GM23338 (cell line): ENCODE measurements around the gene NDUFA13. TPM values are rescaled to one million over a fixed set of nuclear protein-coding genes. Genes with fewer than 3 reads are reported as not detected.

ENCODE experiments used
- ATAC-seq: fragments of 200-7000 bp; cut with Tn5 transposase; 3 replicates; pipeline ENCODE4 v1.9.1; 2020
- DNase-seq: peaks from one replicate; pipeline ENCODE4 v3.0.0-alpha.2; 2015; ENCODE audit warnings: low spot score
- H2AFZ ChIP-seq: fragments of 200-600 bp; sonication (generic); 2 replicates; pipeline ENCODE4 v1.8.0; 2016; ENCODE audit warnings: antibody characterized with exemption, mild to moderate bottlenecking, moderate library complexity
- H3F3A ChIP-seq: fragments of 200-600 bp; sonication (generic); replicated peaks from 2 replicates; pipeline ENCODE4 v1.8.0; 2017; ENCODE audit warnings: antibody characterized with exemption, mixed run types, low read depth
- H3K27ac ChIP-seq: fragments of 200-600 bp; sonication (generic); 2 replicates; pipeline ENCODE4 v1.6.1; 2016; ENCODE audit warnings: low read depth
- H3K27me3 ChIP-seq: fragments of 200-600 bp; sonication (generic); 2 replicates; pipeline ENCODE4 v1.8.0; 2016; ENCODE audit warnings: mild to moderate bottlenecking, mixed run types, moderate library complexity; ENCODE audit not compliant: insufficient read depth
- H3K36me3 ChIP-seq: fragments of 200-600 bp; sonication (generic); 2 replicates; pipeline ENCODE4 v1.8.0; 2016; ENCODE audit warnings: mild to moderate bottlenecking; ENCODE audit not compliant: insufficient read depth
- H3K4me1 ChIP-seq: fragments of 200-600 bp; sonication (generic); 2 replicates; pipeline ENCODE4 v1.8.0; 2016; ENCODE audit warnings: mild to moderate bottlenecking, moderate library complexity; ENCODE audit not compliant: insufficient read depth
- H3K4me2 ChIP-seq: fragments of 200-600 bp; sonication (generic); 2 replicates; pipeline ENCODE4 v1.7.1; 2017; ENCODE audit warnings: mixed run types
- H3K4me3 ChIP-seq: fragments of 200-600 bp; sonication (generic); 2 replicates; pipeline ENCODE4 v1.6.1; 2016; ENCODE audit warnings: mixed run types
- H3K79me2 ChIP-seq: fragments of 200-600 bp; sonication (generic); replicated peaks from 2 replicates; pipeline ENCODE4 v1.8.0; 2017; ENCODE audit warnings: mild to moderate bottlenecking; ENCODE audit not compliant: insufficient read depth
- H3K9me2 ChIP-seq: fragments of 200-600 bp; sonication (generic); 2 replicates; pipeline ENCODE4 v1.8.0; 2017; ENCODE audit not compliant: insufficient read depth
- H4K20me1 ChIP-seq: fragments of 200-600 bp; sonication (generic); replicated peaks from 2 replicates; pipeline ENCODE4 v1.8.0; 2017; ENCODE audit warnings: mild to moderate bottlenecking; ENCODE audit not compliant: insufficient read depth
- H3K27ac Mint-ChIP-seq: 2 replicates; pipeline ENCODE4 v1.8.0; 2020; ENCODE audit warnings: inconsistent platforms, mild to moderate bottlenecking, moderate library complexity, mixed read lengths
- H3K27me3 Mint-ChIP-seq: 3 replicates; pipeline ENCODE4 v1.8.0; 2022; ENCODE audit warnings: low read depth, mild to moderate bottlenecking, moderate library complexity, mixed read lengths, inconsistent platforms; ENCODE audit not compliant: insufficient read depth, poor library complexity
- H3K36me3 Mint-ChIP-seq: 3 replicates; pipeline ENCODE4 v1.8.0; 2021; ENCODE audit warnings: low read depth, mild to moderate bottlenecking, inconsistent platforms, moderate library complexity, mixed read lengths
- H3K4me1 Mint-ChIP-seq: 3 replicates; pipeline ENCODE4 v1.8.0; 2020; ENCODE audit warnings: mild to moderate bottlenecking, inconsistent platforms, mixed read lengths
- H3K4me3 Mint-ChIP-seq: 3 replicates; pipeline ENCODE4 v1.8.0; 2021; ENCODE audit warnings: moderate library complexity, mild to moderate bottlenecking, inconsistent platforms, mixed read lengths
- H3K9me3 Mint-ChIP-seq: 3 replicates; pipeline ENCODE4 v1.8.0; 2020; ENCODE audit warnings: moderate library complexity, mild to moderate bottlenecking, inconsistent platforms, mixed read lengths
- CTCF ChIP-seq, 2 experiments: fragments of 200-600 bp in 1 of 2; sonication (generic) in 1 of 2; conservative IDR thresholded peaks; 2 replicates each; pipeline versions ENCODE4 v1.5.1 to v1.6.1; 2016 to 2017; ENCODE audit warnings: antibody characterized with exemption in 2 of 2, low read depth in 2 of 2, mild to moderate bottlenecking in 2 of 2, moderate library complexity in 1 of 2
- ETS1 ChIP-seq: IDR thresholded peaks from 2 replicates; pipeline ENCODE4 v1.6.1; 2016; ENCODE audit warnings: antibody characterized with exemption
- EZH2 ChIP-seq: fragments of 200-600 bp; sonication (generic); IDR thresholded peaks from one replicate; pipeline ENCODE4 v1.8.0; 2017; ENCODE audit warnings: antibody characterized with exemption, mild to moderate bottlenecking, low read depth; ENCODE audit not compliant: unreplicated experiment
- JUNB ChIP-seq: IDR thresholded peaks from one replicate; pipeline ENCODE4 v1.6.1; 2016; ENCODE audit warnings: antibody characterized with exemption; ENCODE audit not compliant: unreplicated experiment
- NANOG ChIP-seq: IDR thresholded peaks from 2 replicates; pipeline ENCODE4 v1.6.1; 2016; ENCODE audit warnings: antibody characterized with exemption, borderline replicate concordance
- REST ChIP-seq: IDR thresholded peaks from one replicate; pipeline ENCODE4 v1.6.1; 2018; ENCODE audit warnings: antibody characterized with exemption; ENCODE audit not compliant: unreplicated experiment
- STAT1 ChIP-seq: IDR thresholded peaks from one replicate; pipeline ENCODE4 v1.6.1; 2016; ENCODE audit warnings: antibody characterized with exemption; ENCODE audit not compliant: unreplicated experiment
- ZNF114 ChIP-seq: fragments of 250-450 bp; sonication (Bioruptor Pico); IDR thresholded peaks from 2 replicates; pipeline ENCODE4 v1.5.0; 2020; ENCODE audit warnings: mild to moderate bottlenecking, moderate library complexity
- ZNF331 ChIP-seq: fragments of 250-450 bp; sonication (Bioruptor Pico); IDR thresholded peaks from 2 replicates; pipeline ENCODE4 v1.5.0; 2020; ENCODE audit warnings: low read depth, mild to moderate bottlenecking, moderate library complexity
- polyA plus RNA-seq: library from polyadenylated mRNA; unstranded; fragments of >200 nt; fragmentation: Nextera tagmentation; extraction: Ambion mirVana; gene quantifications from 2 replicates; pipeline ENCODE4 v1.2.1, GENCODE V29; 2016
- total RNA-seq: library from RNA; depleted of rRNA; stranded (reverse); fragments of >200 nt; shearing (Covaris generic); gene quantifications from 2 replicates; pipeline ENCODE4 v1.2.3, GENCODE V29; 2014

Gene NDUFA13
- total and polyA plus RNA-seq, 2 experiments from 2014 or later: 143 to 598 TPM

GRCh38 chr19:19558636-19559035, 42.6 kb downstream of the NDUFA13 start:
- H3K27ac Mint-ChIP-seq: no peak overlapping the region
- no peak overlapping the region for H3K4me3 Mint-ChIP-seq

GRCh38 chr19:19559931-19560330, 43.9 kb downstream of the NDUFA13 start:
- H3K27me3 Mint-ChIP-seq: peaks cover 2% of the 10 kb centered on the region
- H3K27ac Mint-ChIP-seq: no peak overlapping the region
- Histone ChIP-seq H3K27me3 (no peaks in the 10 kb centered on the region), H3K4me3 (no peak overlapping the region), H3K36me3 (no peaks in the 10 kb centered on the region), H3F3A (0 out of 2 replicates have a peak, but pooled peaks cover 8% of the 10 kb centered on the region), H3K4me1 (peaks cover 10% of the 10 kb centered on the region; the same call in 1 of the 2 replicates), H2AFZ (0 out of 2 replicates have a peak overlapping the region, but pooled peaks have one; percentile 72), H4K20me1 (no peaks in the 10 kb centered on the region), H3K4me2 (peak overlapping the region; percentile 59), H3K27ac (0 out of 2 replicates have a peak overlapping the region, but pooled peaks have one; percentile 79), H3K9me2 (no peaks in the 10 kb centered on the region), H3K79me2 (no peaks in the 10 kb centered on the region)
- no peak overlapping the region for H3K4me3 Mint-ChIP-seq
- peaks cover 10% of the 10 kb centered on the region; the same call in 2 of the 3 replicates for H3K4me1 Mint-ChIP-seq
- ATAC-seq (no peak), DNase-seq (no peak)
- H3K36me3 Mint-ChIP-seq: no peaks in the 10 kb centered on the region; the same call in 2 of the 3 replicates
- H3K9me3 Mint-ChIP-seq: no peaks in the 10 kb centered on the region; the same call in 2 of the 3 replicates
- TF ChIP-seq REST (no peak), STAT1 (no peak), NANOG (no peak), CTCF (conservative IDR thresholded peaks at IDR 0.05; ENCODE audit: low read depth in 2 of 2) (no peak), JUNB (no peak), ZNF114 (CRISPR knock-in tag) (no peak), EZH2 (no peak), ZNF331 (CRISPR knock-in tag) (no peak), ETS1 (no peak)

More at GRCh38 chr19:19558636-19559035, 42.6 kb downstream of the NDUFA13 start:
- Histone ChIP-seq H3K4me2 (no peak overlapping the region), H3F3A (0 out of 2 replicates have a peak, but pooled peaks cover 8% of the 10 kb centered on the region), H3K27ac (no peak overlapping the region), H3K9me2 (no peaks in the 10 kb centered on the region), H3K4me1 (peaks cover 10% of the 10 kb centered on the region; the same call in 1 of the 2 replicates), H2AFZ (no peak overlapping the region), H4K20me1 (no peaks in the 10 kb centered on the region), H3K27me3 (no peaks in the 10 kb centered on the region), H3K4me3 (no peak overlapping the region), H3K79me2 (no peaks in the 10 kb centered on the region), H3K36me3 (no peaks in the 10 kb centered on the region)
- Mint-ChIP-seq H3K36me3 (no peaks in the 10 kb centered on the region), H3K9me3 (no peaks in the 10 kb centered on the region; the same call in 2 of the 3 replicates), H3K4me1 (peaks cover 10% of the 10 kb centered on the region; the same call in 2 of the 3 replicates), H3K27me3 (peaks cover 3% of the 10 kb centered on the region)
- DNase-seq (no peak), ATAC-seq (no peak)
- TF ChIP-seq CTCF (conservative IDR thresholded peaks at IDR 0.05; ENCODE audit: low read depth in 2 of 2) (peak in 1 of 2 experiments; percentile 24; a peak in 1 of 4 replicates), EZH2 (no peak)
